Measurements from ENCODE around the gene PRKAR1B.

GRCh38 chr7:549891-550625 lies 177.0 kb downstream of the PRKAR1B start:
- TF ChIP-seq, protein P1, sequence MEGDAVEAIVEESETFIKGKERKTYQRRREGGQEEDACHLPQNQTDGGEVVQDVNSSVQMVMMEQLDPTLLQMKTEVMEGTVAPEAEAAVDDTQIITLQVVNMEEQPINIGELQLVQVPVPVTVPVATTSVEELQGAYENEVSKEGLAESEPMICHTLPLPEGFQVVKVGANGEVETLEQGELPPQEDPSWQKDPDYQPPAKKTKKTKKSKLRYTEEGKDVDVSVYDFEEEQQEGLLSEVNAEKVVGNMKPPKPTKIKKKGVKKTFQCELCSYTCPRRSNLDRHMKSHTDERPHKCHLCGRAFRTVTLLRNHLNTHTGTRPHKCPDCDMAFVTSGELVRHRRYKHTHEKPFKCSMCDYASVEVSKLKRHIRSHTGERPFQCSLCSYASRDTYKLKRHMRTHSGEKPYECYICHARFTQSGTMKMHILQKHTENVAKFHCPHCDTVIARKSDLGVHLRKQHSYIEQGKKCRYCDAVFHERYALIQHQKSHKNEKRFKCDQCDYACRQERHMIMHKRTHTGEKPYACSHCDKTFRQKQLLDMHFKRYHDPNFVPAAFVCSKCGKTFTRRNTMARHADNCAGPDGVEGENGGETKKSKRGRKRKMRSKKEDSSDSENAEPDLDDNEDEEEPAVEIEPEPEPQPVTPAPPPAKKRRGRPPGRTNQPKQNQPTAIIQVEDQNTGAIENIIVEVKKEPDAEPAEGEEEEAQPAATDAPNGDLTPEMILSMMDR (conservative IDR thresholded peaks at IDR 0.05): no peak
- TF ChIP-seq ZFX (IDR thresholded peaks at IDR 0.05): no peak

Measured in C4-2B (cell line).